Naive B cell (primary cell): Measurements from ENCODE around the gene LRMDA. TPM values are rescaled to one million over a fixed set of nuclear protein-coding genes. Genes with fewer than 3 reads are reported as not detected.

Source experiments
- ATAC-seq, 2 donors: fragments of 150-1000 bp; cut with Tn5 transposase; 2 replicates each; pipeline ENCODE4 v1.10.0; 2021; ENCODE audit warnings: low read depth in 2 of 2, mild to moderate bottlenecking in 2 of 2, moderate library complexity in 2 of 2
- DNase-seq: peaks from one replicate; pipeline ENCODE4 v3.0.0; 2022
- H3K27ac Mint-ChIP-seq, 6 donors: one replicate each; pipeline ENCODE4 v1.8.0; 2020 to 2022; ENCODE audit warnings: mild to moderate bottlenecking in 6 of 6, mixed read lengths in 6 of 6, moderate library complexity in 5 of 6, inconsistent platforms in 2 of 6
- H3K27me3 Mint-ChIP-seq, 3 donors: one replicate each; pipeline ENCODE4 v1.8.0; 2021 to 2022; ENCODE audit warnings: mixed read lengths in 3 of 3, mild to moderate bottlenecking in 1 of 3
- H3K36me3 Mint-ChIP-seq, 2 donors: one replicate each; pipeline ENCODE4 v1.8.0; 2020 to 2022; ENCODE audit warnings: mixed read lengths in 2 of 2, inconsistent platforms in 1 of 2, mild to moderate bottlenecking in 1 of 2
- H3K4me1 Mint-ChIP-seq, 3 donors: one replicate each; pipeline ENCODE4 v1.8.0; 2020 to 2022; ENCODE audit warnings: mixed read lengths in 3 of 3, inconsistent platforms in 1 of 3, mild to moderate bottlenecking in 1 of 3, moderate library complexity in 1 of 3
- H3K4me3 Mint-ChIP-seq, 8 donors: one replicate each; pipeline ENCODE4 v1.8.0; 2020 to 2022; ENCODE audit warnings: mild to moderate bottlenecking in 8 of 8, mixed read lengths in 8 of 8, moderate library complexity in 8 of 8, inconsistent platforms in 2 of 8
- H3K9me3 Mint-ChIP-seq, 7 donors: one replicate each; pipeline ENCODE4 v1.8.0; 2020 to 2022; ENCODE audit warnings: mixed read lengths in 7 of 7, mild to moderate bottlenecking in 5 of 7, inconsistent platforms in 2 of 7, moderate library complexity in 1 of 7
- polyA plus RNA-seq, 6 donors: library from polyadenylated mRNA; unstranded; fragments of 300-500 nt; fragmentation: Illumina TruSeq; gene quantifications; one replicate each; pipeline ENCODE4 v1.2.3, GENCODE V29; 2021; ENCODE audit warnings: low read depth in 6 of 6

LRMDA gene
- polyA plus RNA-seq, 6 donors from 2014 or later: 2.1 TPM; not detected in 5

DNA sequence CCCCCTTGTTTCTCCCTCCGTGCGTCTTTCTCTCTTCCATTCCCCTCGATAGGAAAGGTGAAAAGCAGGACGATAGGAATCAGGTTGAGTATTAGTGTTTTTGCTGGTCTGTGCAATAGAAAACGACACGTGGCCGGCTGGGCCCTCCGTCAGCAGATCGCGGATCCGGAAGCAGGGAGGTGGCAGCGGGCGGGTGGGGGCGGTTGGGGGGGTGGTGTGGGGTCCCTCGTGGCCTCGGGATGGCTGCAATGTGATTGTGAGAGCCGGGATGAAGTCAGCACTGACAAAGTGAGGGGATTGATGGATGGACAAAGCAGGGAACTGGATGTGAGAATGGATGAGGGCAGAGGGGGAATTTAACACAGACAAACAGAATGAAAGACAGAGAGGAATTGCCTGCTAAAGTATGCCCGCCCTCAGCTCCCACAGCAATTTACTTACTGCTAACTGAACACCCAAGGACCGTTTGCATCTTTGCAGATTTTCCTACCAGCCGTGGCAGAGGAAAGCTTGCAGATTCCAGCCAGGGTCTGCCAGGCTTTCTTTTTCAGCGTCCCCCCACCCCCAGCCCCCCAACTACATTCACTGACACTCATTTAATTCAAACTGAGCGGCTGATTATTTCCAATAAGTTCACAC is 280.9 kb downstream of the LRMDA start:
- H3K27ac Mint-ChIP-seq: no peak overlapping the region
- peaks cover 0 to 2% (median 0%) of the 10 kb centered on the region in 7 donors for H3K9me3 Mint-ChIP-seq
- H3K4me3 Mint-ChIP-seq: no peak overlapping the region
- no peak for DNase-seq
- H3K4me1 Mint-ChIP-seq: peaks cover 0 to 6% (median 5%) of the 10 kb centered on the region in 3 donors
- H3K27me3 Mint-ChIP-seq: peaks cover 27 to 57% (median 28%) of the 10 kb centered on the region in 3 donors
- ATAC-seq: no peak
- no peaks in the 10 kb centered on the region for H3K36me3 Mint-ChIP-seq

DNA sequence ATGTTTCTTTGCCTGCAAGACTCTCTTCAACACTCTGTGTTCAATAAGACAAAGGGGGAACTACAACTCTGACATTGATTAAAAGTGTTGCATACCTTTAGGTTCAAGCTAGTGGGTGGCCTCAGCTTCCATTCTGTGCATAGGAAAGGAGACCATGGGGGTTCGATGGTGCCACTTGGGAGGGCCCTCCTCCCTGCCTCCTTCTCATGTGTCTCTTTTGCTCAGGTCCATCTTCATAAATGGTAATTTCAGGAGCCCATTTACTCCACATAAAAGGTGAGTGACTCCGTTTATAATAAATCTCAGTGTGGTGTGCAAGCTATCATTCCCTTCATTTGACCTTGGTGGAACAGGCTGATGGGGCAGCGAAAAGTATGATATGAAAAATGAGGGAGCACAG is 285.1 kb downstream of the LRMDA start:
- Mint-ChIP-seq H3K4me3 (no peak overlapping the region), H3K4me1 (peaks cover 0 to 6% (median 5%) of the 10 kb centered on the region in 3 donors), H3K27me3 (peaks cover 6 to 31% (median 28%) of the 10 kb centered on the region in 3 donors), H3K9me3 (no peaks in the 10 kb centered on the region), H3K27ac (no peak overlapping the region), H3K36me3 (no peaks in the 10 kb centered on the region)
- no peak for DNase-seq
- no peak for ATAC-seq

DNA sequence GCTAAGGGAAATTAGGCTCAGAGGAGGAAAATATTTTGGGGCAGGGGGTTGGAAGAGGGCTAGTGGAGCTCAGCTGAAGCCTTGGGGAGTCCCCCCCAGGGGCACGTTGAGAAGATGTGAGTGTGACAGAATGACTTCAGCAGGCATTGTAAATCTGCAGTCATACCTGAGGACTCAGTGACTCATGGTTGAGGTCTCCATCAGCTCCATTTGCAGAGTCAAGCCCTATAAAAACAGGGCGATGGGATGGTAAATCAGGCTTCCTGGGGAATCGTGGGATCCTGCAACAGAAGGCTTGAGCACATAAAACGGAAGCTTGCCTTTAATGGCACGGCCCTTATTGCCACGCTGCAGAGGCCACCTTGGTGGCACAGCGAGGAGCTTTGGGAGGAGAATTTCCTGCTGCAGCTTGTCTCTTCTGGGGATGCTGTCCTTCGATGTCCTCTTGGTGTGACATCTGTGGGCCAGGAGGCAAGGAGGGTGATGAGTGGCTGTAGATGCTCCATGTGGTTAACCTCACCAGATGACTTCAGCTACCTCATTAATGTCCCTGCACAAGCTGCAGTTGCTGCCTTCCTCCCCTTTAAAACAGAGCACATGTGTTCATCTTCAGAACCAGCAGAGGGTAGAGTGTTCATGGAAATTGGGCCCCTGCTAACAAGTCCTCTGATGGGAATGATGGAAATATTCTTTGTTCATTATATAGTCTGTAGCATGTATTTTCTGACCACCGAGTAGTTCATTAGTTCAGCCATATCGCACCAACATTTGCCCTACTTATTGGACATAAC is 285.9 kb downstream of the LRMDA start:
- peaks cover 6 to 25% (median 23%) of the 10 kb centered on the region in 3 donors for H3K27me3 Mint-ChIP-seq
- no peak overlapping the region for H3K4me3 Mint-ChIP-seq
- no peaks in the 10 kb centered on the region for H3K9me3 Mint-ChIP-seq
- DNase-seq (no peak), ATAC-seq (no peak)
- H3K36me3 Mint-ChIP-seq: no peaks in the 10 kb centered on the region
- H3K27ac Mint-ChIP-seq: no peak overlapping the region
- H3K4me1 Mint-ChIP-seq: peaks cover 0 to 3% (median under 1%) of the 10 kb centered on the region in 3 donors

DNA sequence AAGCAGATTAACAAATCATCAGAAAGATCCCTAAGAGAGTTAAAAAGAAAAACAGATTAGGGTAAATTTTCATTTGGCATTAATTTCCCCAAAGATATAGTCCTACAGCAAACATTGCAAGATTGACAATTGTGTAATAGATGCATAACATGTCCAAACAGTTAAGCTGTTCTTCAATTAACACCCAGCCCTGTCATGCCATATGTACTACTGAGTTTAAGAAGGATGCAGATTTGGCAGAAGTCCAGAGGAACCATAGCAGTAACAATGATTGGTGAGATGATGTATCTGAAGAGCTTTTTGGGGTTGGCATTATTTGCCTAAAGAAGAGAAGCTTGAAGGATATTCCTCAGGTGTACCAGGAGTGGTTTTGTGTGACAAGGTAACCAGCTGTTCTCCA is 287.6 kb downstream of the LRMDA start:
- Mint-ChIP-seq H3K4me1 (no peaks in the 10 kb centered on the region), H3K36me3 (no peaks in the 10 kb centered on the region), H3K27me3 (peaks cover 2 to 15% (median 15%) of the 10 kb centered on the region in 3 donors), H3K27ac (no peak overlapping the region), H3K9me3 (no peaks in the 10 kb centered on the region), H3K4me3 (no peak overlapping the region)
- DNase-seq (no peak), ATAC-seq (no peak)

DNA sequence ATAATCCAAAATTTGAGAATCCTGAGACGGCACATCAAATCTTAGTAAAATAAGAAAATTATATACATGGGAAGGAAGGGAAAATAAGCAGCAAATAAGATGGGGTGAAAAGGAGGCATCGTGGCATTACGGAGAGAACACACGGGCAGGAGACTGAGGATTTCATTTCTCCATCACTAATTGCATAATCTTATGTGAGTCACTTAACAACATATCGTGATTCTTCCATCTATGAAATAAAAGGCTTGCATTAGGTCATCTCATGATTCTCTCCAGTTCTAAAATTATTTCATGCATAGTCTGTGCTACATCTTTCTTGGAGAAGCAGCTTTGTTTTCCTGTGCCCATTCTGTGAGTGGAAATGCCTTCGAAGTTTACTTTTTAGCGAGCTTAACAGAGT is 288.7 kb downstream of the LRMDA start:
- no peaks in the 10 kb centered on the region for H3K9me3 Mint-ChIP-seq
- peaks cover 0 to 10% (median 7%) of the 10 kb centered on the region in 3 donors for H3K27me3 Mint-ChIP-seq
- no peak overlapping the region for H3K27ac Mint-ChIP-seq
- no peaks in the 10 kb centered on the region for H3K36me3 Mint-ChIP-seq
- H3K4me3 Mint-ChIP-seq: no peak overlapping the region
- ATAC-seq (no peak), DNase-seq (no peak)
- H3K4me1 Mint-ChIP-seq: no peaks in the 10 kb centered on the region

DNA sequence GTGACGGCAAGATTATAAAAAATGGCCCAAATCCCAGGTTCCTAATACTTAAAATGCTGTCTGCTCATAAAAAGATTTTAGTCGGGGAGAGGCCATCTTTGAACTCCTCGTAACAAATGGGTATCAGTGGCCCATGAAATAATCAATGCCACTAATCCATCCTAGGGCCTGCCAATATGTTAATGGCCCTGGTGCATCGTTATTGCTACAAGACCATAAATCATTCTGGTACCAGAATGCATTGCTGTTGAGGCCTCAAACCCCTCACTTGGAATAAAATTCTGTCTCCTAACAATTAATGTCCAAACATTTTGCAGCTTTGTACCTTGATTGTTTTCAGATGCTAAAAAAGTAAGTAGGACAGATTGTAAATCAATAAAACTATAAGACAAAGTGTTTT is 290.6 kb downstream of the LRMDA start:
- H3K27ac Mint-ChIP-seq: no peak overlapping the region
- no peaks in the 10 kb centered on the region for H3K9me3 Mint-ChIP-seq
- no peak for ATAC-seq
- H3K4me3 Mint-ChIP-seq: no peak overlapping the region
- no peaks in the 10 kb centered on the region for H3K36me3 Mint-ChIP-seq
- H3K27me3 Mint-ChIP-seq: peaks cover 0 to 8% (median 0%) of the 10 kb centered on the region in 3 donors
- H3K4me1 Mint-ChIP-seq: no peaks in the 10 kb centered on the region
- DNase-seq: no peak

DNA sequence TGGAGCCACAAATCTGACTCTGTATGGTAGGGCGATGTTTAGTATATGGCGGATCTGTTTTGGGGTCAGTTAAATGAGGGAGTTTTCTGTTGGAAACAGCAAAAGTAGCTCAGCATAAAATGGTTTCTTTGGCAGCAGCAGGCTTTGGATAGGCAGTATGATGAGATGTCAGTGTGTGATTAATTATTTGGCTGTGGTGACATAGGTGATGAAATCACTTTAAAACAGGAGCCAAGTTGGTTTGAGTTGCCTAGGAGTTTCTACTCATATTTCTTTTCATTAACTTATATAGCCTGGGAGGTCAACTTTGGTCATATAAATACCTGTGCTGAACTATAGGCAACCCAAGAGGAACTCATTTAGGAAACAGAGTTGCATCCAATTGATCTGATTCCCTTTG is 291.2 kb downstream of the LRMDA start:
- no peaks in the 10 kb centered on the region for H3K9me3 Mint-ChIP-seq

DNA sequence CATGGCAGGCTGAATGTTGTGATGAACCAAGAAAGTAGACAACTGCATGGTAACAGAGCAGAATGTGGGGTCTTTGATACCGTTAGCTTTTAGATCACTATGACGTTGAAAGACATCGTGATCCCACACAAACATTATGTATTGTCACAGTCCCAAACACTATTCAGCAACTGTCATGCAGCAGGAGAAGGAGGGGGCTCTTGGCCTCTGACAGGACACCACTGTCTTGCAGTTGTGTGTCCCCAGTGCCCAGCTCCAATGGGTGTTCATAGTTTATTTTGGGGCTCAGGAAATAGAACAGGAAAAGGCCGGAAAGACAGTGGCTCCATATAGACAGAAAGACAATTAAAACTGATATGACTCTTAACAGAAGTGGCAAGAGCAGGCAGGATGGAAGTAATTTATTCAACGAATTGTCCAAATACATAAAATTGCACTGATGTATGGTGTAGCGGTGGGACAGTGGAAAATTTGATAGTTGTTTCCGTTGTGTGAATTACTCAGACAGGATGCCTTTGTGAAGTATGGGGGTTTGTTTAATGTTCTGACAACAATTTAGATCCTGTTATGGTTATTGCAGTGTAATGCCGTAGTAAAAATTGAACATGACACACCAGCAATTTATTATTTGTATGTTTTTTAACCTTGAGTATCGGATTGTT is 292.0 kb downstream of the LRMDA start:
- H3K4me3 Mint-ChIP-seq: no peak overlapping the region
- DNase-seq: no peak
- H3K4me1 Mint-ChIP-seq: no peaks in the 10 kb centered on the region
- H3K36me3 Mint-ChIP-seq: no peaks in the 10 kb centered on the region
- H3K27me3 Mint-ChIP-seq: peaks cover 3 to 8% (median 4%) of the 10 kb centered on the region in 3 donors
- H3K9me3 Mint-ChIP-seq: no peaks in the 10 kb centered on the region
- no peak for ATAC-seq
- no peak overlapping the region for H3K27ac Mint-ChIP-seq

More for the DNA sequence above, 291.2 kb downstream of the LRMDA start:
- DNase-seq (no peak), ATAC-seq (no peak)
- H3K27ac Mint-ChIP-seq: no peak overlapping the region
- H3K27me3 Mint-ChIP-seq: peaks cover 0 to 8% (median 0%) of the 10 kb centered on the region in 3 donors
- H3K4me3 Mint-ChIP-seq: no peak overlapping the region
- no peaks in the 10 kb centered on the region for H3K36me3 Mint-ChIP-seq
- H3K4me1 Mint-ChIP-seq: no peaks in the 10 kb centered on the region

DNA sequence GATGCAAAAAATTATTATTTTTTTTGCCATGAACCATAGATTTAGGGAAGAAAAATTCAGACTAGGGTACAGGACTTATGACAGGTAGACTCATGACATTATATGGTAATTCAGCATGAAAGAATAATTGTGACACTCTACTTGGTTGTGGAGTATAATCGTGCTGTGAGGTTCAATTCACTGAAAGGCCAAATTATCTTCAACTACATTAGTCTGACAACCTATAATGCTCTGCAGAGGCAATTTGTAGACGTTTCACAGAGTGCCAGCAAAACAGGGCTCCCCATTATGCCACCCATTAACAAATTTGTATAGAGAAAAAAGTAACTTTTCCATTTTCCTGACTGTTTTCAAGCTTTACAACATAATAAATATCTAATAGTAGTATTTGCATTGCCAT is 292.6 kb downstream of the LRMDA start:
- Mint-ChIP-seq H3K4me3 (no peak overlapping the region), H3K4me1 (no peaks in the 10 kb centered on the region), H3K36me3 (no peaks in the 10 kb centered on the region), H3K27me3 (peaks cover 4 to 8% (median 4%) of the 10 kb centered on the region in 3 donors), H3K27ac (no peak overlapping the region), H3K9me3 (no peaks in the 10 kb centered on the region)
- no peak for ATAC-seq
- DNase-seq: no peak

DNA sequence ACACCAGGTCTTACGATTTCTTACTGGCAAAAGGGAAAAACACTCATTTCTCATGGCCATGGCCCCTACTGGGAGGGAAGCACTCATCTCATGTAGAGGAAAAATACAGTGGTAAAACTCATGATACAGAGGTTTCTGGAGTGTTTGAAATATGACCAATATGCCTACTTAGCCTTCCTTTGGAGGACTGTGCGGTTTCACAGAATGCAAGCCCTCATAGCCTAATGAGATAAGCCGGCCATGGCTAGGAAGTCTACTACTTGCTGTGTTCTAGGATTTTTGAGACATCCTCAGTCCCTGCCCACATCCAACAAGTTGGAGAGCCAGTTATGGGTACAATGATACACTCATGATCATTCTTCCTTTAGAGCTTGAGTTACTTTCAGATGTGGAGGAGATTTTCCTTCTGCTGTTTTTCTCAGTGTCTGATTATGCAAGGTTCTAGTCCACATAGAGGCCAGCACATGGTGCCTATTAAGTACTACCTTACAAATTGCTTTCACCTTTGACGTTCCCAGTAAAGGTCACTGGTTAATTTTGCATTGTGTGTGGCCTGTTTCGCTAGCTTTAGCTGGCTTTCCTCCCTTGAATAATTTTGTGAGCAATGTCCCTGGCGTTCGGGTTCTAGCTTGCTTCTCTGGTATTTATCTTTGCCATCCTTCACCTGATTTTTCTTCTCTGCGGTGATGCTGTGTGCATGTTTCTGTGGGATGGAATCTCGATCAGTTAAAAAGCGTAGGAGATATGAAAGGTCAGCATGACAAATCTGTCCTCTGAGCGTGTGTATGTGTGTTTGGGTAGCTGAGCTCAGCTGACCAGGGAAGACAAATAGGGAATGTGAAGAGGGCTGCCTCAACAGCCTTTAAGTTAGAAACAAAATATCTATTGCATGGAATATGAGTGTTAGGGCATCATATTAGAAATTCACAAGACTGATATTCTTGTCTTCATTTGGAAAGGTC is 295.4 kb downstream of the LRMDA start:
- peaks cover 4 to 8% (median 4%) of the 10 kb centered on the region in 3 donors for H3K27me3 Mint-ChIP-seq
- ATAC-seq: no peak
- no peaks in the 10 kb centered on the region for H3K4me1 Mint-ChIP-seq
- no peaks in the 10 kb centered on the region for H3K36me3 Mint-ChIP-seq
- no peak for DNase-seq
- H3K4me3 Mint-ChIP-seq: no peak overlapping the region
- no peaks in the 10 kb centered on the region for H3K9me3 Mint-ChIP-seq
- no peak overlapping the region for H3K27ac Mint-ChIP-seq

DNA sequence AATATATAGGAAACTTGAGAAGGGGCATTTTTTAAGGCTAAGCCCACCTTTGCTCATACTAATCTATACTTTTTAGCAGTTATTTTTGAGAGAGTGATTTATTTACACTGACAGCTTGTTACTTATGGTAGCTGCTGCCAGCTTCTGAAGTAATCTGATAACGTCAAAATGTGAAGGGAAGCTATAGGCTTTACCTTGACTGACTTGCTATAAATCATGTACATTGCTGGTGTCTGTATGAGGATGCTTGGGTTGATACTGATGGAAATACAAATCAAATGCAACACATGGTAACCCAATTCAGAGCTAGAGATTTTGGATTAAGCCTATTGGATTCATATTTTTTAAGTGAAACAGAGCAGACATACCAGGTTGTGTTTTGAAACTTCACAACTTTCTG is 299.4 kb downstream of the LRMDA start:
- H3K36me3 Mint-ChIP-seq: no peaks in the 10 kb centered on the region
- H3K9me3 Mint-ChIP-seq: no peaks in the 10 kb centered on the region
- H3K4me1 Mint-ChIP-seq: no peaks in the 10 kb centered on the region
- no peak overlapping the region for H3K4me3 Mint-ChIP-seq
- ATAC-seq: no peak
- no peak for DNase-seq
- no peak overlapping the region for H3K27ac Mint-ChIP-seq
- peaks cover 4 to 5% (median 4%) of the 10 kb centered on the region in 3 donors for H3K27me3 Mint-ChIP-seq

DNA sequence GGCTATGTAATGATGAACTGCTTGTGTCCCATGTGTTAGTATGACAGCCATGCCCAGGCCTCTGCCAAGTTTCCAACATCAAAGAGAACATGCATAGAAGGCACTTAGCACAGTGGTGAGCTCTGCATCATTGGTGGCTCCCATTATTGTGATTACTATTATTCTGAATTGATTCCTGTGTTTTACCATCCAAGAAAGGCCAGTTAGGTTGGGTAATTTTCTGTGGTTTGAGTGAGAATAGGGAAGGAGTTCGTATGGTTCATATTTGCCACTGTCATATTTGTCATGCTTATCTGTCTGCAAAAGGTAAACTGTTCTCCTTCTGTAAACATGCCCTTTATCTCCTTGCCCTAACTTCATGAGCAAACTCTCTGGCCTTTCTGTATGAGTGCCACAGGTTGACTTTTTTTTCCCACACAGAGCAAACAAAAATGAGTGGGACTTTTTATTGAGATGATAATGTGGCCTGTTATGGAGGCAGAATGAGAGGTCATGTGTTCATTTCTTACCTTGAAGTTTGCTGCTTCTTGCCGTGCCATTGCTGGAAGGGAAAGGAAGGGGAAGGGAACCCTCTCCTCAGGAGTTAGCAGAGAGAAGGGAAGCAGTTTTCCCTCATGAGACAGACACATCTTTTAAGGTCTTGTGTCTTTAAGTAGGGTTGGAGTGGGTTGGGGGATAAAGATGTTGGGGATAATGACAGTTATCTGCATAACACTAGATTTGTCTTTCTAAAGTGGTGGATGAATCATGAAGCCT is 301.9 kb downstream of the LRMDA start:
- DNase-seq (no peak), ATAC-seq (no peak)
- Mint-ChIP-seq H3K27me3 (peaks cover 0 to 7% (median 2%) of the 10 kb centered on the region in 3 donors), H3K4me1 (no peaks in the 10 kb centered on the region), H3K4me3 (peak overlapping the region in 1 of 8 donors; percentile 60), H3K9me3 (peaks cover 0 to 2% (median 0%) of the 10 kb centered on the region in 7 donors), H3K27ac (no peak overlapping the region), H3K36me3 (no peaks in the 10 kb centered on the region)
